GM12892 (cell line): ENCODE data around the gene FRMPD4.
"Not testable (repeated sequence)": the region's sequence is repeated elsewhere in the genome, so short reads cannot be mapped to it uniquely, and the experiment has no call there.

Source experiments
- DNase-seq: peaks from one replicate; pipeline ENCODE4 v3.0.0; 2011; ENCODE audit not compliant: insufficient read length
- FAIRE-seq: peaks from 2 replicates; lab custom pipeline; 2011; peaks lifted over from hg19 to GRCh38; lab: Jason Lieb, UNC
- POLR2A ChIP-seq: IDR thresholded peaks from 2 replicates; pipeline ENCODE4 v1.6.1; 2011; ENCODE audit warnings: low read depth, low read length, control low read depth
- POLR2AphosphoS5 ChIP-seq: IDR thresholded peaks from 2 replicates; pipeline ENCODE4 v1.6.1; 2011; ENCODE audit warnings: low read depth, low read length, control low read depth
- TAF1 ChIP-seq: IDR thresholded peaks from 2 replicates; pipeline ENCODE4 v1.6.1; 2011; ENCODE audit warnings: low read depth, mild to moderate bottlenecking, control low read depth, low read length, borderline replicate concordance

The FRMPD4 gene

GRCh38 chrX:12496343-12496742, 358.1 kb downstream of the FRMPD4 start:
- no peak for FAIRE-seq
- no peak for TF ChIP-seq TAF1
- no peak for TF ChIP-seq POLR2AphosphoS5
- no peak for TF ChIP-seq POLR2A
- no peak for DNase-seq

- DNase-seq (peak; percentile 6), FAIRE-seq (no peak)
- TF ChIP-seq POLR2AphosphoS5 (no peak), TAF1 (no peak), POLR2A (no peak)
These were observed 359.7 kb downstream of the FRMPD4 start for GRCh38 chrX:12497832-12498591.

GRCh38 chrX:12505127-12505526, 366.9 kb downstream of the FRMPD4 start:
- TF ChIP-seq TAF1 (no peak), POLR2AphosphoS5 (no peak), POLR2A (no peak)
- DNase-seq (no peak), FAIRE-seq (no peak)

- not testable (repeated sequence) for DNase-seq, FAIRE-seq
These were observed 377.1 kb downstream of the FRMPD4 start for GRCh38 chrX:12515384-12515783.

- no peak for FAIRE-seq
- TF ChIP-seq POLR2A (no peak), TAF1 (no peak), POLR2AphosphoS5 (no peak)
- no peak for DNase-seq
These were observed 388.0 kb downstream of the FRMPD4 start for GRCh38 chrX:12526306-12526705.

GRCh38 chrX:12538096-12538495, 399.8 kb downstream of the FRMPD4 start:
- not testable (repeated sequence) for FAIRE-seq

GRCh38 chrX:12542251-12542650, 404.0 kb downstream of the FRMPD4 start:
- DNase-seq, FAIRE-seq: not testable (repeated sequence)

More at GRCh38 chrX:12538096-12538495, 399.8 kb downstream of the FRMPD4 start:
- not testable (repeated sequence) for DNase-seq

- DNase-seq (no peak), FAIRE-seq (no peak)
- TF ChIP-seq TAF1: no peak
- no peak for TF ChIP-seq POLR2A
- no peak for TF ChIP-seq POLR2AphosphoS5
These were observed 410.1 kb downstream of the FRMPD4 start for GRCh38 chrX:12548341-12548740.

GRCh38 chrX:12548746-12549145, 410.5 kb downstream of the FRMPD4 start:
- DNase-seq (no peak), FAIRE-seq (no peak)
- TF ChIP-seq POLR2AphosphoS5: no peak
- TF ChIP-seq TAF1: no peak
- TF ChIP-seq POLR2A: no peak

- DNase-seq (no peak), FAIRE-seq (no peak)
- TF ChIP-seq TAF1: no peak
- no peak for TF ChIP-seq POLR2AphosphoS5
- TF ChIP-seq POLR2A: no peak
These were observed 415.9 kb downstream of the FRMPD4 start for GRCh38 chrX:12554206-12554605.

GRCh38 chrX:12563121-12563520, 424.8 kb downstream of the FRMPD4 start:
- FAIRE-seq (peak; percentile 21), DNase-seq (no peak)
- no peak for TF ChIP-seq POLR2AphosphoS5
- TF ChIP-seq POLR2A: no peak
- no peak for TF ChIP-seq TAF1

GRCh38 chrX:12564221-12564620, 425.9 kb downstream of the FRMPD4 start:
- FAIRE-seq: no peak
- TF ChIP-seq POLR2A (no peak), TAF1 (no peak), POLR2AphosphoS5 (no peak)

GRCh38 chrX:12567857-12568256, 429.6 kb downstream of the FRMPD4 start:
- no peak for FAIRE-seq
- DNase-seq: no peak

More at GRCh38 chrX:12564221-12564620, 425.9 kb downstream of the FRMPD4 start:
- no peak for DNase-seq

More at GRCh38 chrX:12567857-12568256, 429.6 kb downstream of the FRMPD4 start:
- no peak for TF ChIP-seq TAF1
- TF ChIP-seq POLR2AphosphoS5: no peak
- no peak for TF ChIP-seq POLR2A
